DOHH2 (cell line): Measurements from ENCODE around the gene PCYT2.
A peak's percentile ranks its signal among the peaks of the same experiment; 100 is the strongest.

Source experiments
- H3F3A ChIP-seq: fragments of 200-600 bp; sonication (generic), shearing (Covaris generic); 2 replicates; pipeline ENCODE4 v1.6.0; 2016; ENCODE audit warnings: antibody characterized with exemption, mild to moderate bottlenecking; ENCODE audit not compliant: control insufficient read depth, insufficient read depth
- H3K27ac ChIP-seq: fragments of 200-600 bp; sonication (generic); 2 replicates; pipeline ENCODE4 v1.5.1; 2014; ENCODE audit warnings: low read depth, mild to moderate bottlenecking, low read length, moderate library complexity
- H3K27me3 ChIP-seq: fragments of 200-600 bp; sonication (generic); 2 replicates; pipeline ENCODE4 v1.6.1; 2014; ENCODE audit warnings: mild to moderate bottlenecking, low read length, mixed read lengths; ENCODE audit not compliant: control insufficient read depth
- H3K36me3 ChIP-seq: fragments of 200-600 bp; sonication (generic); 2 replicates; pipeline ENCODE4 v1.6.1; 2014; ENCODE audit warnings: mild to moderate bottlenecking, low read length, moderate library complexity, mixed read lengths; ENCODE audit not compliant: control insufficient read depth
- H3K4me1 ChIP-seq: fragments of 200-600 bp; sonication (generic); 2 replicates; pipeline ENCODE4 v1.6.1; 2014; ENCODE audit warnings: mild to moderate bottlenecking, low read length, mixed read lengths; ENCODE audit not compliant: control insufficient read depth
- H3K4me2 ChIP-seq: fragments of 200-600 bp; sonication (generic); 2 replicates; pipeline ENCODE4 v1.6.0; 2014; ENCODE audit warnings: mild to moderate bottlenecking, low read length, moderate library complexity
- H3K4me3 ChIP-seq: fragments of 200-600 bp; sonication (generic); 2 replicates; pipeline ENCODE4 v1.5.1; 2014; ENCODE audit warnings: mild to moderate bottlenecking, low read length, mixed read lengths
- H3K79me2 ChIP-seq: fragments of 200-600 bp; sonication (generic); 2 replicates; pipeline ENCODE4 v1.6.1; 2014; ENCODE audit warnings: mild to moderate bottlenecking, low read length, mixed read lengths; ENCODE audit not compliant: control insufficient read depth
- H3K9me2 ChIP-seq: fragments of 200-600 bp; sonication (generic); replicated peaks from 2 replicates; pipeline ENCODE4 v1.6.1; 2014; ENCODE audit warnings: mild to moderate bottlenecking, low read length, mixed read lengths; ENCODE audit not compliant: control insufficient read depth
- H3K9me3 ChIP-seq: fragments of 200-600 bp; sonication (generic); 2 replicates; pipeline ENCODE4 v1.6.1; 2014; ENCODE audit warnings: antibody characterized with exemption, low read length, mixed read lengths; ENCODE audit not compliant: control insufficient read depth, insufficient read depth
- H4K20me1 ChIP-seq: fragments of 200-600 bp; sonication (generic); 2 replicates; pipeline ENCODE4 v1.6.0; 2014; ENCODE audit warnings: low read depth, mild to moderate bottlenecking, antibody characterized with exemption, low read length, moderate library complexity; ENCODE audit not compliant: control insufficient read depth, insufficient read depth
- CTCF ChIP-seq: fragments of 200-600 bp; sonication (generic); IDR thresholded peaks from one replicate; pipeline ENCODE4 v1.5.1; 2014; ENCODE audit warnings: antibody characterized with exemption, mild to moderate bottlenecking, low read depth, low read length; ENCODE audit not compliant: poor library complexity, severe bottlenecking
- EZH2phosphoT487 ChIP-seq: fragments of 200-600 bp; sonication (generic); IDR thresholded peaks from 2 replicates; pipeline ENCODE4 v1.6.1; 2017; ENCODE audit warnings: borderline replicate concordance, mild to moderate bottlenecking, antibody characterized with exemption, low read length, moderate library complexity, mixed read lengths

Gene PCYT2

GRCh38 chr17:81939881-81940385 is 28.7 kb upstream of the PCYT2 start:
- H3K4me2 ChIP-seq: no peak overlapping the region
- peaks cover 6% of the 10 kb centered on the region; the same call in 1 of the 2 replicates for H3F3A ChIP-seq
- H3K27me3 ChIP-seq: no peaks in the 10 kb centered on the region
- H3K36me3 ChIP-seq: peaks cover 9% of the 10 kb centered on the region
- H3K4me1 ChIP-seq: peaks cover 38% of the 10 kb centered on the region
- H4K20me1 ChIP-seq: no peaks in the 10 kb centered on the region
- peaks cover 15% of the 10 kb centered on the region for H3K79me2 ChIP-seq
- no peaks in the 10 kb centered on the region for H3K9me2 ChIP-seq
- no peaks in the 10 kb centered on the region for H3K9me3 ChIP-seq
- no peak for TF ChIP-seq CTCF
- TF ChIP-seq EZH2phosphoT487: no peak
- H3K27ac ChIP-seq: no peak overlapping the region
- H3K4me3 ChIP-seq: no peak overlapping the region

- TF ChIP-seq EZH2phosphoT487: no peak
- TF ChIP-seq CTCF: no peak
- H3K4me3 ChIP-seq: no peak overlapping the region
- H3K4me2 ChIP-seq: no peak overlapping the region
These were observed 28.0 kb upstream of the PCYT2 start for GRCh38 chr17:81939218-81939617.

GRCh38 chr17:81935709-81936084 is 24.5 kb upstream of the PCYT2 start:
- no peak overlapping the region for H3K27ac ChIP-seq

More at GRCh38 chr17:81939218-81939617, 28.0 kb upstream of the PCYT2 start:
- H3K36me3 ChIP-seq: peaks cover 14% of the 10 kb centered on the region
- peaks cover 6% of the 10 kb centered on the region; the same call in 1 of the 2 replicates for H3F3A ChIP-seq
- no peaks in the 10 kb centered on the region for H3K9me2 ChIP-seq
- H3K27me3 ChIP-seq: no peaks in the 10 kb centered on the region
- H3K9me3 ChIP-seq: no peaks in the 10 kb centered on the region
- H3K79me2 ChIP-seq: peaks cover 15% of the 10 kb centered on the region
- no peak overlapping the region for H3K27ac ChIP-seq
- no peaks in the 10 kb centered on the region for H4K20me1 ChIP-seq
- H3K4me1 ChIP-seq: peaks cover 38% of the 10 kb centered on the region

More at GRCh38 chr17:81935709-81936084, 24.5 kb upstream of the PCYT2 start:
- Histone ChIP-seq H3K79me2 (peaks cover 15% of the 10 kb centered on the region), H3K9me2 (no peaks in the 10 kb centered on the region), H3K4me3 (peak overlapping the region; percentile 100), H3K36me3 (peaks cover 27% of the 10 kb centered on the region), H3F3A (peaks cover 7% of the 10 kb centered on the region; the same call in 1 of the 2 replicates), H3K27me3 (no peaks in the 10 kb centered on the region), H3K4me2 (peak overlapping the region; percentile 99), H3K9me3 (no peaks in the 10 kb centered on the region), H4K20me1 (no peaks in the 10 kb centered on the region), H3K4me1 (peaks cover 20% of the 10 kb centered on the region)
- no peak for TF ChIP-seq CTCF
- no peak for TF ChIP-seq EZH2phosphoT487
